ENCODE data around the gene APOA5.

DNA sequence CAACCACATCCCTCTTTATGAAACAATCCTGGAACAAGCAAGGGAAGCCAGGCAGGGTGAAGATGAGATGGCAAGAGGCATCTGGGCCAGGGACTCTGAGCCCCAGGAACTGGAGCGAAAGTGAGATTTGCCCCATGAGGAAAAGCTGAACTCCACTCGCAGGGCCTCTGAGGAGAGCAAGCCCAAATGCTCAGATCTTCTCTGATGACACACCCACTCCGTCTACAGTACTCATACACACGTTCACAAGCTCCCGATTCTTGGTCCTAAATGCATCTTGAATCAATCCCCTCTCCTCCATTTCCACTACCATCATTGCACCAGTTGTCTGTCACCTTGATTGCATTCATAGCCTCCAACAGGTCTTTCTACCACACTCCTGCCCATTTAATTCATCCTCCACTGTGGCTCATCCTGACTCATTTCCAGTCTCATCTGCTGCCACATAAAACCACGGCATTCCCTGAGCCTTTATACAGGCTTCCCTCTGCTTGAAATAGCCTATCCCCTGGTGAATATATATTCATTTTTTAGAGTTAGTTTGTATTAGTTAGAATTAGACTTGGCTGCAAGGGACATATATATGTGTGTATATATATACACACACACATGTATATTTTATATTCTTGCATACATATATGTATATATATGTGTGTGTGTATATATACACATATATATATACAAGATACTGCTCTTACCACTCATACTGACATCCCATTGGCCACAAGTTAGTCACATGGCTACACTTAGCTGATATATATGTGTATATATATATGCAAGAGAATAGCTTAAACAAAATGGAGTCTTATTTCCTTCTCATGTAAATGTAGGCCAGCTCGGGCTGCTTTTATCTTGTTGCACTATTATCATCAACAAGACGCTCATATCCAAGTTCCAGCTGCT is 1.4 kb upstream of the APOA5 start:
- TF ChIP-seq, protein P1, sequence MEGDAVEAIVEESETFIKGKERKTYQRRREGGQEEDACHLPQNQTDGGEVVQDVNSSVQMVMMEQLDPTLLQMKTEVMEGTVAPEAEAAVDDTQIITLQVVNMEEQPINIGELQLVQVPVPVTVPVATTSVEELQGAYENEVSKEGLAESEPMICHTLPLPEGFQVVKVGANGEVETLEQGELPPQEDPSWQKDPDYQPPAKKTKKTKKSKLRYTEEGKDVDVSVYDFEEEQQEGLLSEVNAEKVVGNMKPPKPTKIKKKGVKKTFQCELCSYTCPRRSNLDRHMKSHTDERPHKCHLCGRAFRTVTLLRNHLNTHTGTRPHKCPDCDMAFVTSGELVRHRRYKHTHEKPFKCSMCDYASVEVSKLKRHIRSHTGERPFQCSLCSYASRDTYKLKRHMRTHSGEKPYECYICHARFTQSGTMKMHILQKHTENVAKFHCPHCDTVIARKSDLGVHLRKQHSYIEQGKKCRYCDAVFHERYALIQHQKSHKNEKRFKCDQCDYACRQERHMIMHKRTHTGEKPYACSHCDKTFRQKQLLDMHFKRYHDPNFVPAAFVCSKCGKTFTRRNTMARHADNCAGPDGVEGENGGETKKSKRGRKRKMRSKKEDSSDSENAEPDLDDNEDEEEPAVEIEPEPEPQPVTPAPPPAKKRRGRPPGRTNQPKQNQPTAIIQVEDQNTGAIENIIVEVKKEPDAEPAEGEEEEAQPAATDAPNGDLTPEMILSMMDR (conservative IDR thresholded peaks at IDR 0.05): no peak
- no peak for TF ChIP-seq ZFX (IDR thresholded peaks at IDR 0.05)

Data from C4-2B (cell line).